Keratinocyte (primary cell): Measurements from ENCODE around the gene SCARF2. TPM values are rescaled to one million over a fixed set of nuclear protein-coding genes. Genes with fewer than 3 reads are reported as not detected.

Source experiments
- DNase-seq: peaks from one replicate; pipeline ENCODE4 v3.0.0-alpha.2; 2011; ENCODE audit warnings: low read depth, missing footprints, low spot score
- FAIRE-seq: peaks from 2 replicates; lab custom pipeline; 2011; peaks lifted over from hg19 to GRCh38; lab: Jason Lieb, UNC
- H2AFZ ChIP-seq: 2 replicates; pipeline ENCODE4 v1.6.0; 2012; ENCODE audit warnings: low read length, control low read depth, inconsistent platforms; ENCODE audit not compliant: control insufficient read depth
- H3K27ac ChIP-seq: 2 replicates; pipeline ENCODE4 v1.5.1; 2011; ENCODE audit warnings: low read length; ENCODE audit not compliant: control insufficient read depth, insufficient read depth
- H3K27me3 ChIP-seq: 3 replicates; pipeline ENCODE4 v1.6.0; 2011; ENCODE audit warnings: low read length; ENCODE audit not compliant: control insufficient read depth, insufficient read depth; ENCODE audit errors: extremely low read depth
- H3K36me3 ChIP-seq, 2 experiments: 2 replicates in 1 of 2; 3 replicates in 1 of 2; pipeline ENCODE4 v1.5.1; 2011; ENCODE audit warnings: low read length in 2 of 2, mild to moderate bottlenecking in 1 of 2; ENCODE audit not compliant: control insufficient read depth in 2 of 2, insufficient read depth in 2 of 2; ENCODE audit errors: extremely low read depth in 1 of 2
- H3K4me1 ChIP-seq: 3 replicates; pipeline ENCODE4 v1.5.1; 2011; ENCODE audit warnings: low read length; ENCODE audit not compliant: control insufficient read depth, insufficient read depth; ENCODE audit errors: extremely low read depth
- H3K4me2 ChIP-seq: 3 replicates; pipeline ENCODE4 v1.6.0; 2011; ENCODE audit warnings: low read depth, low read length; ENCODE audit not compliant: control insufficient read depth, insufficient read depth; ENCODE audit errors: extremely low read depth
- H3K4me3 ChIP-seq, 3 experiments: fragments of 200-600 bp in 1 of 3; sonication (generic) in 1 of 3; 2 replicates in 2 of 3; 3 replicates in 1 of 3; pipeline ENCODE4 v1.5.1; 2011 to 2016; ENCODE audit warnings: low read length in 3 of 3, mild to moderate bottlenecking in 3 of 3, control low read depth in 2 of 3, inconsistent platforms in 1 of 3, low read depth in 1 of 3, mixed read lengths in 1 of 3, mixed run types in 1 of 3, moderate library complexity in 1 of 3; ENCODE audit not compliant: control insufficient read depth in 2 of 3, insufficient read depth in 2 of 3; ENCODE audit errors: extremely low read depth in 1 of 3
- H3K79me2 ChIP-seq: 2 replicates; pipeline ENCODE4 v1.6.0; 2012; ENCODE audit warnings: low read length; ENCODE audit not compliant: control insufficient read depth, insufficient read depth
- H3K9ac ChIP-seq: 3 replicates; pipeline ENCODE4 v1.6.0; 2011; ENCODE audit warnings: low read length; ENCODE audit not compliant: control insufficient read depth, insufficient read depth; ENCODE audit errors: extremely low read depth
- H3K9me1 ChIP-seq: 3 replicates; pipeline ENCODE4 v1.6.0; 2011; ENCODE audit warnings: low read length; ENCODE audit not compliant: control insufficient read depth, insufficient read depth; ENCODE audit errors: extremely low read depth
- H3K9me3 ChIP-seq: 2 replicates; pipeline ENCODE4 v1.5.1; 2012; ENCODE audit warnings: low read depth, low read length; ENCODE audit not compliant: control insufficient read depth
- H4K20me1 ChIP-seq: 3 replicates; pipeline ENCODE4 v1.6.0; 2011; ENCODE audit warnings: low read length; ENCODE audit not compliant: control insufficient read depth, insufficient read depth; ENCODE audit errors: extremely low read depth
- EZH2 ChIP-seq: IDR thresholded peaks from one replicate; pipeline ENCODE4 v1.6.1; 2012; ENCODE audit warnings: inconsistent platforms, mild to moderate bottlenecking, low read length, moderate library complexity
- dilution Hi-C: fragments of 300-500 bp; cut with MboI; formaldehyde crosslinking; loops from one replicate; pipeline ENCODE4 v1.7.0; 2020; ENCODE audit warnings: low sequenced_read_pairs; ENCODE audit not compliant: extremely low pct_ligation_motif_present
- polyA plus RNA-seq, 5 experiments: library from polyadenylated mRNA; depleted of rRNA in 3 of 5; stranded (reverse) in 3 of 5; stranded (forward) in 1 of 5; unstranded in 1 of 5; fragments of >200 nt; gene quantifications; 1 replicate in 1 of 5; 2 replicates in 3 of 5; 3 replicates in 1 of 5; pipeline versions ENCODE4 v1.2.1 to v1.2.3, GENCODE V29; 2011 to 2012; ENCODE audit warnings: missing spikeins in 2 of 5, low read depth in 1 of 5, low replicate concordance in 1 of 5
- TF ChIP-seq, protein P1 (sequence below), 3 experiments: IDR thresholded peaks in 1 of 3; conservative IDR thresholded peaks in 1 of 3; optimal IDR thresholded peaks in 1 of 3; 2 replicates in 2 of 3; 3 replicates in 1 of 3; pipeline versions ENCODE3 to v1.5.1; 2011; ENCODE audit warnings: low read length in 3 of 3, mild to moderate bottlenecking in 3 of 3, moderate library complexity in 2 of 3, control low read depth in 1 of 3, inconsistent platforms in 1 of 3; ENCODE audit not compliant: insufficient read depth in 2 of 3; ENCODE audit errors: extremely low read depth in 1 of 3

Gene SCARF2
- polyA plus RNA-seq, 1 donor (not counting 4 experiments of a cell fraction or from before 2014, with no cell fraction given): 0.05 TPM

DNA sequence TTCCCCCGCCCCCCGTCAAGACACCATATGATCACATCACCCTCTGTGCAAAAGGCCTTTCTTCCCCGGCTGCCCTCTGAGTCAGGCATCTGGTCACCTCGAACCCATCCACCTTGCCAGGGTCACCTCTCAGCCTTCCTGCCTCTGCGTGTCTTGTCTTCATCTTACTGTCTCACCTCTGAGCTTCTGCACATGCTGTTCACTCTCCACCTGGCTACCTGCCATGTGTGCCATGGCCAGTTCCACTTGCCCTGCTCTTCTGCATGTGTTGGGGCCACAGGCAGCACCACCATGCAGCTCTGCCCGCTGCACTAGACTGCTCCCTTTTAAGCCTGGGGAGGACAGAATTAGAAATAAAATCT is 33.9 kb downstream of the SCARF2 start:
- Histone ChIP-seq H3K4me1 (no peaks in the 10 kb centered on the region), H3K9me3 (no peaks in the 10 kb centered on the region), H3K4me2 (no peak overlapping the region), H3K4me3 (no peak overlapping the region), H3K27me3 (no peaks in the 10 kb centered on the region), H3K36me3 (peaks cover 8 to 25% of the 10 kb centered on the region in 2 experiments), H3K27ac (no peak overlapping the region), H3K9ac (no peak overlapping the region), H2AFZ (no peak overlapping the region), H3K9me1 (no peaks in the 10 kb centered on the region), H3K79me2 (no peaks in the 10 kb centered on the region), H4K20me1 (no peaks in the 10 kb centered on the region)
- dilution Hi-C loops: no loop called here
- no peak for FAIRE-seq
- TF ChIP-seq EZH2: no peak
- TF ChIP-seq, protein P1, sequence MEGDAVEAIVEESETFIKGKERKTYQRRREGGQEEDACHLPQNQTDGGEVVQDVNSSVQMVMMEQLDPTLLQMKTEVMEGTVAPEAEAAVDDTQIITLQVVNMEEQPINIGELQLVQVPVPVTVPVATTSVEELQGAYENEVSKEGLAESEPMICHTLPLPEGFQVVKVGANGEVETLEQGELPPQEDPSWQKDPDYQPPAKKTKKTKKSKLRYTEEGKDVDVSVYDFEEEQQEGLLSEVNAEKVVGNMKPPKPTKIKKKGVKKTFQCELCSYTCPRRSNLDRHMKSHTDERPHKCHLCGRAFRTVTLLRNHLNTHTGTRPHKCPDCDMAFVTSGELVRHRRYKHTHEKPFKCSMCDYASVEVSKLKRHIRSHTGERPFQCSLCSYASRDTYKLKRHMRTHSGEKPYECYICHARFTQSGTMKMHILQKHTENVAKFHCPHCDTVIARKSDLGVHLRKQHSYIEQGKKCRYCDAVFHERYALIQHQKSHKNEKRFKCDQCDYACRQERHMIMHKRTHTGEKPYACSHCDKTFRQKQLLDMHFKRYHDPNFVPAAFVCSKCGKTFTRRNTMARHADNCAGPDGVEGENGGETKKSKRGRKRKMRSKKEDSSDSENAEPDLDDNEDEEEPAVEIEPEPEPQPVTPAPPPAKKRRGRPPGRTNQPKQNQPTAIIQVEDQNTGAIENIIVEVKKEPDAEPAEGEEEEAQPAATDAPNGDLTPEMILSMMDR (optimal IDR thresholded peaks at IDR 0.05 in 1 of 3, IDR thresholded peaks at IDR 0.05 in 1 of 3, conservative IDR thresholded peaks at IDR 0.05 in 1 of 3; ENCODE audit: extremely low read depth in 1 of 3, insufficient read depth in 2 of 3, low read length in 3 of 3): no peak
- no peak for DNase-seq

DNA sequence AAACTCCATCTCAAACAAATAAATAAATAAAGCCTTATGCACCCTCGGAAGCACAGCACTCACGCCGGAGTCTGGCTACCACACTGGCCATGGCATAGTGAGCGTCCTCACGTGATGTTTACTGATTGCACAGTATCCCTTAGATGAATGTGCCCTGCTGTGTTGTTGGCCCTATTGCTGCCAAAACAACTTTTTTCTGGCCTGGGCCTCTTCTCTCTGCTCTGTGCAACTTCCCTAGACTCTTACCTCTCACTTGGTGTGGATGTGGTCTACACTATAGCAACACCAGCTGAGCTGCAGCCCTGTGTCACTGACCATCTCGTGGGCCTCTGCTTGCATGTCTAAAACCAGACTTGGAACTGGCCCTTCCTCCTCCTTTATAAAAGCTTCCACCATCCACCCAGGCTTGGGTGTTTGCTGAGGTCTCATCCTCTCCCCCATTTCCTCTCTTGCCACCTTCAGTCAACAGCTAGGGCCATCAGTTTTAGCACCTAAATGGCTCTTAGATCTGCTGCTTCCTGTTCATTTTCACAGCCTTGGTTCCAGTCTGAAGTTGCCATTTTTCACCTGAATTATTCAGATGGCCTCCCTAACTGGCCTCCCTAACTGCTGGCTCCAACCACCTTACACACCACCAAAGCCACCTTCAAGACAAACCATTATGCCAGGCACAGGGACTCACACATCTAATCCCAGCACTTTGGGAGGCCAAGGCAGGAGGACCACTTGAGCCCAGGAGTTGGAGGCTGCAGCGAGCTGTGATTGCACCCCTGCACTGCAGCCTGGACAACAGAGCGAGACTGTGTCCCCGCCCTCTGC is 34.5 kb downstream of the SCARF2 start:
- Histone ChIP-seq H3K9me1 (no peaks in the 10 kb centered on the region), H3K27me3 (no peaks in the 10 kb centered on the region), H3K9ac (no peak overlapping the region), H3K4me3 (no peak overlapping the region), H3K79me2 (no peaks in the 10 kb centered on the region), H3K9me3 (no peaks in the 10 kb centered on the region), H4K20me1 (no peaks in the 10 kb centered on the region), H3K27ac (no peak overlapping the region), H3K36me3 (peaks cover 8 to 25% of the 10 kb centered on the region in 2 experiments), H2AFZ (no peak overlapping the region), H3K4me1 (no peaks in the 10 kb centered on the region), H3K4me2 (no peak overlapping the region)
- TF ChIP-seq, protein P1 (optimal IDR thresholded peaks at IDR 0.05 in 1 of 3, IDR thresholded peaks at IDR 0.05 in 1 of 3, conservative IDR thresholded peaks at IDR 0.05 in 1 of 3; ENCODE audit: extremely low read depth in 1 of 3, insufficient read depth in 2 of 3, low read length in 3 of 3): no peak
- TF ChIP-seq EZH2: no peak
- DNase-seq (no peak), FAIRE-seq (no peak)
- dilution Hi-C loops: no loop called here
